NCI-H2227 (cell line): ENCODE measurements around the gene CDC37L1.

Source experiments
- DNase-seq: peaks from one replicate; lab custom pipeline; 2025; ENCODE audit not compliant: unreplicated experiment; lab: John Stamatoyannopoulos, UW

Gene CDC37L1

GRCh38 chr9:4709380-4709779 is 30.0 kb downstream of the CDC37L1 start:
- DNase-seq = no peak

- no peak for DNase-seq
These were observed 34.5 kb downstream of the CDC37L1 start for GRCh38 chr9:4713849-4714248.

- no peak for DNase-seq
These were observed 35.1 kb downstream of the CDC37L1 start for GRCh38 chr9:4714266-4715016.

GRCh38 chr9:4716163-4716562 is 36.8 kb downstream of the CDC37L1 start:
- DNase-seq = no peak

- no peak for DNase-seq
These were observed 38.4 kb downstream of the CDC37L1 start for GRCh38 chr9:4717815-4718214.

GRCh38 chr9:4718911-4719310 is 39.5 kb downstream of the CDC37L1 start:
- no peak for DNase-seq

GRCh38 chr9:4721736-4722135 is 42.4 kb downstream of the CDC37L1 start:
- DNase-seq = no peak

- DNase-seq = no peak
These were observed 46.5 kb downstream of the CDC37L1 start for GRCh38 chr9:4725706-4726442.

GRCh38 chr9:4727593-4727992 is 48.2 kb downstream of the CDC37L1 start:
- DNase-seq = no peak

- DNase-seq = no peak
These were observed 53.5 kb downstream of the CDC37L1 start for GRCh38 chr9:4732890-4733289.

- no peak for DNase-seq
These were observed 54.8 kb downstream of the CDC37L1 start for GRCh38 chr9:4734150-4734549.

- DNase-seq = no peak
These were observed 59.7 kb downstream of the CDC37L1 start for GRCh38 chr9:4738866-4739586.

GRCh38 chr9:4739587-4740387 is 60.4 kb downstream of the CDC37L1 start:
- no peak for DNase-seq

- no peak for DNase-seq
These were observed 60.9 kb downstream of the CDC37L1 start for GRCh38 chr9:4740388-4740637.

- DNase-seq = peak; percentile 90
These were observed 61.4 kb downstream of the CDC37L1 start, which contains the start of gene AK3 for GRCh38 chr9:4740638-4741364. AK3 (minus strand) TSS chr9:4741202; CDS start chr9:4741087, 115 bp downstream.

- DNase-seq = peak; percentile 20
These were observed 62.2 kb downstream of the CDC37L1 start for GRCh38 chr9:4741365-4742089.

- no peak for DNase-seq
These were observed 62.9 kb downstream of the CDC37L1 start for GRCh38 chr9:4742246-4742645.

GRCh38 chr9:4743131-4743875 is 63.9 kb downstream of the CDC37L1 start:
- DNase-seq = no peak
